ENCODE results near the gene TRIM62. TPM values are rescaled to one million over a fixed set of nuclear protein-coding genes. Genes with fewer than 3 reads are reported as not detected.
A peak's percentile ranks its signal among the peaks of the same experiment; 100 is the strongest.
"Not testable (repeated sequence)": the region's sequence is repeated elsewhere in the genome, so short reads cannot be mapped to it uniquely, and the experiment has no call there.

TRIM62 gene
- total RNA-seq, 1 experiment from 2014 or later, result 0.82 TPM

DNA sequence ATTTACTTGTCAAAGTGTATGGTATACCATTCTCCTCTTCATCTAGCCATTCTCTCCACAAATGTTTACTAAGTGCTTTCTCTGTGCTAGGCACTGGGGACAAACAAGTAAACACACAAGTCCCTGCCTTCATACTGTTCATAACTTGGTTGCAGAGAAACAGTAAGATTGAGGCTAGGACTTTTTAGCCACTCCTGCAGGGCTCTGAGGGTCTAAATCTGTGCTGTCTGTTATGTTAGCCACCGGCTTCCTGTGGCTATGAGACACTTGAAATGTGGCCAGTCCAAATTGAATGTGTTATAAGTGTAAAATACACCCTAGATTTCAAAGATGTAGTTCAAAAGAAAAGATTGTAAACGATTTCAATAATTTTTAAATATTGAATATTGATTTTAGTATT is 50.7 kb downstream of the TRIM62 start:
- Histone ChIP-seq H3K9me3 (no peaks in the 10 kb centered on the region), H3K4me3 (no peak overlapping the region), H3K36me3 (no peaks in the 10 kb centered on the region), H3K27me3 (no peaks in the 10 kb centered on the region)
- no peak for DNase-seq

DNA sequence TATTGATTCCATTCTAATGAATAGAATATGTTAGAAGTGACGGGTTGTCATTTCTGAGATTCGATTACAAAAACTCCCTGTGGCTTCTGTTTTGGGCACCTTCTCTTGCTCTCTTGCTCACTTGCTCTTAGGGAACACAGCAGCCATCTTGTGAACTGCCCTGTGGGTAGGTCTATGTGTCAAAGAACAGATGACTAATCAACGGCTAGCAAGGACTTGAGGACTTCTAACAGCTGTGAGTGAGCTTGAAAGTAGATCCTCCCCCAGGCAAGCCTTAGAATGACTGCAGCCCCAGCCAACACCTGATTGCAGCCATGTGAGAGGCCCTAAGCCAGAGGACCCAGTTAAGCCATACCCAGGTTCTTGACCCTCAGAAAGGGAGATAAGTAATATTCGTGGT is 51.5 kb downstream of the TRIM62 start:
- no peak for DNase-seq

DNA sequence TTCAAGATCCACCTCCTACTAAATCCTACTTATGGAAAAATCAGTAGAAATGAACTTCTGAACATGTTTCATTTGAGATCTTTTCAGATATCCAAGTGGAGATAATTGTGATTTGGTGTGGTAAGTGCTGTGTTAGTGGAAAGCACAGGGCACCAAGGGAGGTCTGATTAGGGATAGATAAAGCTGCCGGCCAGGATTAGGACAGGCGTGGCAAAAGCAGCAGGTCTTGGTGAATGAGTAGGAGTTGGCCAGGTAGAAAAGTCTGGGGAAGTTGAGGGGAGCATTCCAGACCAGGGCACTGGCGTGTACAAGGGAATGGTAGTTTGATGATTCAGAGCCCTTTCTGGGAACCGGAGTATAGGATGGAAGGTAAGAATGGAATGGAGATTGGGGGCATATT is 53.1 kb downstream of the TRIM62 start:
- no peaks in the 10 kb centered on the region for H3K36me3 ChIP-seq
- DNase-seq, result no peak
- no peak overlapping the region for H3K4me3 ChIP-seq
- H3K9me3 ChIP-seq, result no peaks in the 10 kb centered on the region
- H3K27me3 ChIP-seq, result no peaks in the 10 kb centered on the region

More for the DNA sequence above, 51.5 kb downstream of the TRIM62 start:
- Histone ChIP-seq H3K36me3 (no peaks in the 10 kb centered on the region), H3K4me3 (no peak overlapping the region), H3K9me3 (no peaks in the 10 kb centered on the region), H3K27me3 (no peaks in the 10 kb centered on the region)

DNA sequence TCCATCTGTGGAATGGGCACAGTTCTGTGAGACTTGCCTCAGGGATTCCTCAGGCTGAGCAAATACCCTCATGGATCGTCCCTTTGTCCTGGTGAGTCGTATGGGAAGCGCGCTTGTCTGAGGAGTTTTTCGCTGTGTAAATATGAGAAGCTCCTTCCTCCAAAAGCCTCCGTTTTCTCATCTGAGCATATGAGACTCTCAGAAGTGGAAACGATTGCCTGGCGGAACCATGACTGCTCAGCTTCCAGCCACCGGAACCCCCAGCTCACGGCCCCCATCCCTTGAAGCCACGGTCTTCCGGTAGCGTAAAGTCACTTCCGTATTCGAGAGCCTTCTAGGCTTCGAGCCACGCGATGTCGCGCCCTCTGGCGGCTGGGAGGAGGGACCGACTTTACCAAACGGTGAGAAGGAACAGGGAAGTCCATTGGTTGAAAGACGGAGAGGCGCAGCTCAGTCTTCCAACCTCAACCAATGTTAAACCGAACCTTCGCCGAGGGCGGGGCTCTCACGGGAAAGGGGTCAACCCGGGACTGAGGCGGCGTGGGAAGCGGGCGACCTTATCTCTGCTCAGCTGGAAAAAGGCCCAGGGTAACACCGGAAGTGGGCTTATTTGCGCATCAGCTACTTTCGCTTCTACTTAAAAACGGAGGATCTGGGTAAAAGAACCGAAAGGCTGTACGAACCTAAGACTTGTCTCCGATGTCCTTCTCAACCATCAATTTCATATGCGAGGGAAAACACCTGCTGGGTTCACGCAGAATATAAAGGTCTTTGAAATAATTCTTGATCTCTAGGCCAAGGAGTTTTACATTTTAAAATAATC is 54.6 kb downstream of the TRIM62 start:
- DNase-seq, result peak; percentile 98
- Histone ChIP-seq H3K9me3 (no peaks in the 10 kb centered on the region), H3K36me3 (no peaks in the 10 kb centered on the region), H3K4me3 (peak overlapping the region; percentile 82), H3K27me3 (no peaks in the 10 kb centered on the region)

DNA sequence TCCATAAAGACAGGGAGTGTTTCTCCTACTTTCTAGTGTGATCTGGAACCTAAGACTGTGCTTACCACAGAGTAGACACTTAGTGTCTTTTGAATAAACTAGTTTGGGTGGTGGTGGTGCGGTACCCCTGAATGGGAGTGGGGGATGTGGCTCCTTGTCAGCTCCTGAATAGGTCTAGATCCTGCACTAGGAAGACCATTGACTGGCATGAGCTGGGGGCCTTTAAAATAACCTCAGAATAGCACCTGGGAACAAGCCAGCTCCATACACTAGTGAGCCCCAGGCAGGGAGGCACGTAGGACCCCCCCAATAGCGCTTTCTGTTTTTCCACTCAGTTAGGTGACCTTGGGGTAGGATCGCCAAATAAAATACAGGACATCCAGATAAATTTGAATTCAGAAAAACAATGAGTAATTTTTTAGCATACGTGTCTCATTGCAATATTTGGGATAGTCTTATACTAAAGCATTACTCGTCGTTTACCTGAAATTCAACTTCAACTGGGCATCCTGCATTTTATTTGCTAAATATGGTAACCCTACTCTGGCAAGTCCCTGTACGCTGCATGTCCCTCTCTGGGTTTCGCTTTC is 55.3 kb downstream of the TRIM62 start:
- DNase-seq, result no peak
- H3K4me3 ChIP-seq, result peak overlapping the region; percentile 82
- no peaks in the 10 kb centered on the region for H3K36me3 ChIP-seq

DNA sequence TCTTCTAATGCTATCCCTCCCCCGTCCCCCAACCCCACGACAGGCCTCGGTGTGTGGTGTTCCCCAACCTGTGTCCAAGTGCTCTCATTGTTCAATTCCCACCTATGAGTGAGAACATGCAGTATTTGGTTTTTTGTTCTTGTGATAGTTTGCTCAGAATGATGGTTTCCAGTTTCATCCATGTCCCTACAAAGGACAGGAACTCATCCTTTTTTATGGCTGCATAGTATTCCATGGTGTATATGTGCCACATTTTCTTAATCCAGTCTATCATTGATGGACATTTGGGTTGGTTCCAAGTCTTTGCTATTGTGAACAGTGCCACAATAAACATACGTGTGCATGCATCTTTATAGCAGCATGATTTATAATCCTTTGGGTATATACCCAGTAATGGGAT is 57.2 kb downstream of the TRIM62 start:
- H3K9me3 ChIP-seq, H3K27me3 ChIP-seq, H3K36me3 ChIP-seq, DNase-seq, H3K4me3 ChIP-seq: not testable (repeated sequence)

More for the DNA sequence above, 55.3 kb downstream of the TRIM62 start:
- Histone ChIP-seq H3K27me3 (no peaks in the 10 kb centered on the region), H3K9me3 (no peaks in the 10 kb centered on the region)

DNA sequence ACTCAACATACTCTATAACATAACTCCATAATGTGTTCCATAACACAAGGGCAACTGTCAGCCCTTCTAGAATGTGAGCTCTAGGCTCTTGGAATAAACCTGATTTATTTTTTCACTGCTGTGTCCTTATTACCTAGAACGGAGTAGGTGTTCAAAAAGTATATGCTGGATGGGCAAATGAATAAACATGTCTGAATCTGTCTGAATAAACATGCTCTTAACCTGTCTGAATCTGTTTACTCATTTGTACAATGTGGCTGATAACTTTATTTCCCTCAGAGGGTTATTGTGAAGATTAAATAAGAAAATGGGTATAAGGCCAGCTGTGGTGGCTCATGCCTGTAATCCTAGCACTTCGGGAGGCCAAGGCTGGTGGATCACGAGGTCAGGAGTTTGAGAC is 58.6 kb downstream of the TRIM62 start:
- no peak for DNase-seq
- no peak overlapping the region for H3K4me3 ChIP-seq
- no peaks in the 10 kb centered on the region for H3K9me3 ChIP-seq
- no peaks in the 10 kb centered on the region for H3K27me3 ChIP-seq
- no peaks in the 10 kb centered on the region for H3K36me3 ChIP-seq

DNA sequence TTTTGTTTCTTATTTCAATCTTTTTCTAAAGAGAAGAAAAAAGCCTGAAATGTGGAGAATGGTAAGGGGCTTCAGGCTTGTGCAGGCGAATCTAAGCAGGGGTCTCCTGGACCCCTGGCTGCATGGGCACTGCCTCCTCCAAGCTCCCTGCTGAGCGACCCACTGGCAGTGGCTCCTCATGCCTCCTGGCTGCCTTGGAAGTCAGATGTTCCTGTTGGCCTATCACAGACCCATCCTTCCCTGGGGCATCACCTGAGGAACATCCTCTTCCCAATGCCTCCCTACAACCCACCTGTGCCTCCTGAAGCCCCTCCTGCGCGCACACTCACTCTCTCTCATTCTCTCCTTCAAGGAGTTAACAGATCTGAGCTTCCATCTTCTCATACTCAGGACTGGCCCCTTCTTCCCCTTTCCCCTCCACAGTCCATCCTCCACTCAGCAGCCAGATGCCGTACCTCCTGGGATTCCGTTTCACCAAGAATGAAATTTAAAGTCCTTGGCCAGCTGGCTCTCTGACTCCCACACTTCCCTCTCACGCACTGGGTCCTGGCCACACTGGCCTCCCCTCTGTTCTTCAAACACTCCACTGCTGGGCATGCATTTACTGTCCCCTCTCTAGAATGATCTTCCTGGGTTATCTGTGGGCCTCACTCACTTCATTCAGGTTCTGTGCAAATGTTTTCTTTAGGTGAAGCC is 59.2 kb downstream of the TRIM62 start:
- no peak overlapping the region for H3K4me3 ChIP-seq
- H3K9me3 ChIP-seq, result no peaks in the 10 kb centered on the region
- no peaks in the 10 kb centered on the region for H3K36me3 ChIP-seq
- no peak for DNase-seq
- H3K27me3 ChIP-seq, result no peaks in the 10 kb centered on the region

DNA sequence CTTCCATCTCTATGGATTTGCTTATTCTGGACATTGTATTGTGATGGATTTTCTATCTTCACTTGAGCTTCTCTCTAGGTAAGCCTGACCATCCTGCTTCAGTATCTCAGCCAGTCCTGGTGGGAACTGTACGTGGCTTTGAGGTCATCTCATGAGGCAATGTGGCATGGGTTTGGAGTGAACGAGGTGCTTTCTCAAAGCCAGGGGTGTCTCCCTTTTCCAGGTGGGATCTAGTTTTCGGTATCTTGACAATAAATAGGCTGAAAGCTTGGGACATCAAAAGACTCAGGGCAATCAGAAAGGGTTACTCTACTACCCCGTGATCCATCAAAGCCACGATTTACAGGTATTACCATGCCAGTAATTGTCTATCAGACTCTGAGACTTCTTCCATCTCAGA is 60.1 kb downstream of the TRIM62 start:
- Histone ChIP-seq H3K9me3 (no peaks in the 10 kb centered on the region), H3K4me3 (no peak overlapping the region), H3K36me3 (no peaks in the 10 kb centered on the region), H3K27me3 (no peaks in the 10 kb centered on the region)
- no peak for DNase-seq

DNA sequence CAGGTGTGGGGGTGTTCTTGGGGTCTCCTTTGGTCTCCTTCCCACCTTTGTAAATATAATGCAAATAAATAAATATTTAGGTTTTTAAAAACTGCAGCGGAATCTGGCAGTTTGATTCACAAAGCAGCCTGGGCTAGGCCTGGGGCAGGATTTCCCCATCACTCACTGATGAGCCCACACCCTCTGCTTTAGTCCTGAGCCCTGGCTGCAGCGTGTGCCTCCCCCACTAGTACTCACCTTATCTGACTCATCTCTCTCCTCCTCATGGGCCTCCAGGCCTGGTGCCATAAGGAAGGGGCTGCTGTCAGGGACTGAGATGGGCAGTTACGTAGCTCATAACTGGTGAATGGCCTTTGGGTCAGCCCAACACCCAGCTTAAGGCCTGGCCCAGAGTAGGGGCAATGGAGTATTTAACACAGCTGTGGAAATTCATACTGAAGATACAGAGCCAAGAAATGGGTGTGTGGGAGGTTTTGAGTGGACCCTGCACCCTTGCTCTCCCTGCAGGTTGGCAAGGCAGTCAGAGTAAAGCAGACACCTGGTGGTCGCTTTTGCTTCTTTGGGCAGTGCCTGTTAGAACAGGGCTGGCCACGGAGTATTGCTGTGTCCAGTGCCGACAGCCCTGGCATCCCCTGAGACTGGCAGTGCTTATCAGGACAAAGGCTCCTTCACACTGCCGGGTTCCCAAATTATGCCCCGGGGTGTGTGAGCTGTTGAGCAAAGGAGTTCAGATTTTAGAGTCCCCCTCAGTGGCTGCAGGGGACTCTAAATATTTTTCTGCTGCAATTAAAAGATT is 61.2 kb downstream of the TRIM62 start:
- Histone ChIP-seq H3K9me3 (no peaks in the 10 kb centered on the region), H3K27me3 (no peaks in the 10 kb centered on the region), H3K36me3 (no peaks in the 10 kb centered on the region), H3K4me3 (no peak overlapping the region)
- no peak for DNase-seq

DNA sequence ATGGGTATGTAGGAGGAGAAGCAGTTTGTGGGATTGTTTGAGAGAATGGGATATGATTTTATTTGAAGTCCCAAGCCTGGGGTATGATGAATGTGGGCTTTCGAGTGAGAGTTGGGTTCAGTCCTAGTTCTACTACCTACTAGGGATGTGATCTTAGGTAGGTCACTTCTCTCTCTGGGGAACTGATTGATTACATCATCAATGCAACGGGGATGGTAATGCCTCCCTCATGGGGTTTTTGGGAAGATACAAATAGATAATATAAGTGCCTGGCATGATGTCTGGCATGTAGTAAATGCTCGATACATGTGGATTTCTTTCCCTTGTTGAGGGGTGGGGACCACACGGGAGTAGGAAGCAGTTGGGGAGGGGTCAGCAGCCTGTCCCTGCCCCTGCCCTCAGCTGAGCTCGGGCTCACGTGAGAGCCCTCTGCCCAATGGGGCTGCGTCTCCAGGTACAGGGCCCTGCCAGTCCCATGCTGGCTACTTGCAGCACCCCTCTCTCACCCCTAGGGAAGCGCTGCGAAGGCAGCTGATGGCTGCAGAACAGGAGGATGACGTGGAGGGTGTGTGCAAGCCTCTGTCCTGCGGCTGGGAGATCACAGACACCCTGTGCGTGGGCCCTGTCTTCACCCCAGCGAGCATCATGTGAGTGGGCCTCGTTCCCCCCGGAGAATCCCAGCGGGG is 62.2 kb downstream of the TRIM62 start:
- DNase-seq, result no peak
- no peaks in the 10 kb centered on the region for H3K36me3 ChIP-seq
- no peak overlapping the region for H3K4me3 ChIP-seq
- no peaks in the 10 kb centered on the region for H3K9me3 ChIP-seq
- H3K27me3 ChIP-seq, result no peaks in the 10 kb centered on the region

DNA sequence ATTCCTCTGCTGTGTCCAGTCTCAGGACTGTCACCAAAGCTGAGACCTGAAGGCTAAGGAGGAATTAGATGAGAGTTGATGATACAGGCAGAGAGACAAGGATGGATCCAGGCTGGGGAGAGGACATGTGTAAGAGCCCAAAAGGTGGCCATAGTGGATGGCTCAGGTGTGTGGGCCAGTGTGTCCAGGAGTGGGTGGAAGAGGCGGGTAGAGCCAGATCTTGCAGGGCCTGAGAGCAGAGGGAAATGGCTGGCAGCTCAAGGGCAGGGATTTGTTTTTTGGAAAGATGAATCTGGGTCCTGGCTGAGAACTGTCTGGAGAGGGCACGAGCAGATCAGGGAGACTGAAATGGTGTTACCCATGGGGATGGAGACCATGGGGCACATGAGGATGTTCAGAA is 62.8 kb downstream of the TRIM62 start:
- Histone ChIP-seq H3K36me3 (no peaks in the 10 kb centered on the region), H3K27me3 (no peaks in the 10 kb centered on the region), H3K9me3 (no peaks in the 10 kb centered on the region), H3K4me3 (no peak overlapping the region)
- DNase-seq, result no peak

DNA sequence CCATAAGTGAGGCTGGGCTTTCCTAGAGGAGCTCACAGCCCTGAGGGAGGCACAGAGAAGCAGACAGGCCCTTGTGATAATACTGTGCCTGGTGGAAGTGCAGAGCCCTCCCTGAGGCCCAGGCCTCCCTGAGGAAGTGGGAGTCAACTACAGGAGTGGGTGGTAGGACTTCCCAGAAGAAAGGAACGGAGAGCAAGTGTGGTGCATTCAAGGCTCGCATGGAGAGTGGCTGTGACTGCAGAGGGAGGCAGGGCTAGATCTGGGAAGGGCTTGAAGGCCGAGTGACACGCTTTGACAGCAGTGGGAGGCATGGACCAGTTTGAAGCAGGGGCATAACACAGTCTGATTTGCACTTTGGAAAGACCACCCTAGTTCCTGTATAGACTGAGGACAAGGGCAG is 63.6 kb downstream of the TRIM62 start:
- no peaks in the 10 kb centered on the region for H3K27me3 ChIP-seq
- H3K9me3 ChIP-seq, result no peaks in the 10 kb centered on the region
- no peak for DNase-seq
- H3K4me3 ChIP-seq, result no peak overlapping the region
- H3K36me3 ChIP-seq, result no peaks in the 10 kb centered on the region

DNA sequence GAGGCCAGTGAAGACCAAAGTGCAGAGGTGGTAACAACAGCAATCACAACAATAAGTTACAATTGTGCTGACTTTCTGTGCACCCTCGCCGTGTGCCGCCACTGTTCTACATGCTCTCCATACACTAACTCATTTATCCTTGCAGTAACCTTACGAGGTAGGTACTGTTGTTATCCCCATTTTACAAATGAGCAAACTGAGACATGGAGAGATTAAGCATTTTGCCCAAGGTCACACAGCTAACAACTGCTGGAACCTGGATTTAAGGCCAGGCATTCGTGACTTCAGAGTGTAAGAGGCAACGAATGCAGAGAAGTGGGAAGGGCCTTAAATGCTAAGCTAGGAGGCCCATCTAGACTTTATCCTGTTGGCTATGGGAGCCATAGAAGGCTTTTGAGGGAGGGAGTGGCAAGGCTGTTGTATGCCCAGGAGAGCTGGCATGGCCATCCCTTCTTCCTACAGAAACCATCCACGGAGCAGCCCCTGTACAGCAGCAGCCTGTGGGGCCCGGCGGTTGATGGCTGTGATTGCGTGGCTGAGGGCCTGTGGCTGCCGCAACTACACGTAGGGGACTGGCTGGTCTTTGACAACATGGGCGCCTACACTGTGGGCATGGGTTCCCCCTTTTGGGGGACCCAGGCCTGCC is 64.3 kb downstream of the TRIM62 start:
- H3K4me3 ChIP-seq, result no peak overlapping the region
- no peaks in the 10 kb centered on the region for H3K9me3 ChIP-seq
- H3K36me3 ChIP-seq, result no peaks in the 10 kb centered on the region
- DNase-seq, result no peak
- H3K27me3 ChIP-seq, result no peaks in the 10 kb centered on the region

DNA sequence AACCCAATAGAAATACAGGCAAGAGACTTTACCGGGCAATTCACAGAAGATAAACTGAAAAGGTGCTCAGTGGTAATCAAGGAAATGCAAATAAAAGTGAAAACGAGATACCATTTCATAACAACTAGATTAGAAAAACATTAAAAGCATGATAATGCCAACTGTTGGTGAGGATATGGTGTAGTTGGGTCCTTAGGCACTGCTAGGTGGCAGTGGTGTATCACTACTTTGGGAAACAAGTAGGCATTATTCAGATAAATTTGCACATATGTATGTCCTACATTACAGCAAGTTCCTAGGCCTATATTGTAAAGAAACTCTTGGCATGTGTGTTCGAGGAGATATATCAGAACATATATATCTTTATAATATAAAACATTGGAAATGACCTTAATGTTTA is 69.9 kb downstream of the TRIM62 start:
- H3K27me3 ChIP-seq, result no peaks in the 10 kb centered on the region
- peaks cover 13% of the 10 kb centered on the region for H3K9me3 ChIP-seq
- no peak for DNase-seq
- H3K4me3 ChIP-seq, result no peak overlapping the region
- no peaks in the 10 kb centered on the region for H3K36me3 ChIP-seq

DNA sequence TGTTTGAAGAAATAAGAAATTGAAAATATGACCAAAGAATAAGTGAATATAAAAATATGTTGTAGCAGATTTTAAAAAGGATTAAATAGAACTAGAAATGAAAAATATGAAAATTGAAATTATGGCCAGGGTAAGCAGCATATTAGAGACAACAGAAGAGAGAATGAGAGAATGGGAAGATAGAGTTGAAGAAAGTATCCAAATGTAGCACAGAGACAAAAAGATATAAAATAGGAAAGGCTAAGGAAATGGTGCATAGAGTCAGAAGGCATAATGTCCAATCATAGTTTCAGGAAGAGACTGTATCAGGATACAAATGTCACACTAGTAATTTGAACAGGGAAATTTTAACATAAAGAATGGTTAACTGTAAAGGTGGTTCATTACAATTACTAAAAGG is 71.4 kb downstream of the TRIM62 start:
- H3K27me3 ChIP-seq, result no peaks in the 10 kb centered on the region
- no peak for DNase-seq
- H3K4me3 ChIP-seq, result no peak overlapping the region
- no peaks in the 10 kb centered on the region for H3K36me3 ChIP-seq
- peaks cover 13% of the 10 kb centered on the region for H3K9me3 ChIP-seq

Data from MG63 (cell line).